Stimulated activated CD4-positive, alpha-beta T cell treated with anti-CD3 and anti-CD28 coated beads, Interleukin-1b, Interleukin-23, amount 100 ng/mL, for 4 hours (primary cell): ENCODE results near the gene ZNF501.
A peak's percentile ranks its signal among the peaks of the same experiment; 100 is the strongest.

Experiments
- DNase-seq, 2 donors: peaks; one replicate each; pipeline ENCODE4 v3.0.0-alpha.2; 2020; ENCODE audit warnings: low read depth in 2 of 2

ZNF501 gene

DNA sequence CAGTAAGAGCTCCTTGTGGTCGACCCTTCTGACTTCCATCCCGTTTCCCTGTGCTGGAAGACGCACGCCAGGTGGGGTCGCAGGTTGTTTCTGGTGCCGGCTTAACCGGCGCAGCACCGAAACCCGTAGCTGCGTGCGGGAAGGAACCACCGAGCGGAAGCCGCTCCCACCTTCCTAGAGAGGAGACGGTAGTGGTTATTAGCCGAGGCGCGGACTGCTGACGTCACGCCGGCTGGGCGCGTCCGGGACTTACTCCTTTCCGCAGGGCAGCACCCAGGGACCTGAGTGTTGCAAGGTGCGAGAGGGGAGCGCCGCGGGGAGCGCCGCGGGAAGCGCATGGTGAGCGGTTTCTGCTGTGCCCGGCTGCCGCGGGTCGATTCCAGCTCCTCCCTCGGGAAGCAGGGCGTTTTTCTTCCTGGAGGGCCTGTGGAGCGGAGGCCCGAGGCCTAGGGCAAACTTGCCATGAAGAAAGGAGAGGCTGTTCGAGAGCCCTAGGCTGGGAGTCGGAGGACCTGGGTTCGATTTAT, at the start of gene ZNF501:
ZNF501 (plus strand) TSS at position 252 of the 527 bp plus-strand sequence. CDS start 4,787 bp downstream, outside the sequence.
- DNase-seq: peak; percentile 62 to 82

DNA sequence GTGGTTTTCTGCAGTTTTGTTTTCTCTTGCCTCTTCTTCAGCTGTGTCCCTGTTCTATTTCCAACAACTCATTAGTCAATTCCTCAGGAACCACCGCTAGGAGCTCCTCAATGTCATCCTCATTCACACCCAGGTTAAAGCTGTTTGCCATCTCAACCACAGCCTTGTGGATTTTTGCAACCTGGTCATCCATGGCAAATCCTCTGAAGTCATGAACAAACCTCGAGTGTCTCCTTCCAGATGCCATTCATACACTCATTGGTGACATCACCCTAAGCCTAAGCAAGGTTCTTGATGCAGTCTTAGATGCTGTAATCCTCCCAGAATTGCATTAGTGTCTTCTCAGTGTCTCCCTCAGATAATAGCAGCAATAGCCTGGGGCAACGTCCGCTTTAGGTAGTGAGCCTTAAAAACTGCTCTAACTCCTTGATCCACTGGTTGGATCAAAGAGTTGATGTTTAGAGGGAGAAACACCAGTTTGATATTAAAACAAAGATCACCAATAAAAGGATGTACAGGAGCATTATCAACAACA, 48.4 kb upstream of the ZNF501 start:
- DNase-seq: no peak

DNA sequence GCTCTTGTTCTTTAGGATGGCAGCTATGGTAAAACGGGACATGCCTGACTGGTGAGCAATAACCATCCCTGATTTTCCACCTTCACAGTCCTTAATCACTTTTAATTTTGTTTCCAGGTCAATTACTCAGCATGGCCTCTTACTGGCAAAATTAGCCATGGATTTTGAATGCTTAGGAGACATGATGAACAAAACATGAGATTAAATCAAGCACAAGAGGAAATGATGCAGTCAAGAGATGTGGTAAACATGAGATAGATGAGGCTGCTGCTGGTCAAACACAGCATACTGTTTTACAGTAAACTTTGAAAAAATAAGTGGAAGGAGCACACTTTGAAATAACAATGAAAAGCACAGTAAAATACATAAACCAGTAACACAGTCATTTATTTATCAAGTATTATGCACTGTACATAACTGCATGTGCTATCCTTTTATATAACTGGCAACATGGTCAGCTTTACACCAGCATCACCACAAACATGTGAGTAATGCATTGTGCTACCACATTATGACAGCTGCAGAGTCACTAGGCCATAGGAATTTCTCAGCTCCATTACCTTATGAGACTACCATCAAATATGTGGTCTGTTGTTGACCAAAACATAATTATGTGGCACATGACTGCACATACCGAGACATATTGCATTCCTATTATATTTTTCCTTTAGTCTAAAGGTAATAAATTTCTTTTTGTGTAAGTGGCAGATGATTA, 47.1 kb upstream of the ZNF501 start:
- no peak for DNase-seq

GRCh38 chr3:44685128-44685800, 44.2 kb upstream of the ZNF501 start:
- peak; percentile 6 to 53 for DNase-seq

GRCh38 chr3:44687898-44688297, 41.5 kb upstream of the ZNF501 start:
- no peak for DNase-seq

GRCh38 chr3:44712455-44713075, 16.9 kb upstream of the ZNF501 start, which contains the start of gene ZNF502:
Gene ZNF502, plus strand, starts transcription at chr3:44712660. Its CDS starts 7,602 bp downstream, at chr3:44720262.
- peak; percentile 38 to 54 for DNase-seq

DNA sequence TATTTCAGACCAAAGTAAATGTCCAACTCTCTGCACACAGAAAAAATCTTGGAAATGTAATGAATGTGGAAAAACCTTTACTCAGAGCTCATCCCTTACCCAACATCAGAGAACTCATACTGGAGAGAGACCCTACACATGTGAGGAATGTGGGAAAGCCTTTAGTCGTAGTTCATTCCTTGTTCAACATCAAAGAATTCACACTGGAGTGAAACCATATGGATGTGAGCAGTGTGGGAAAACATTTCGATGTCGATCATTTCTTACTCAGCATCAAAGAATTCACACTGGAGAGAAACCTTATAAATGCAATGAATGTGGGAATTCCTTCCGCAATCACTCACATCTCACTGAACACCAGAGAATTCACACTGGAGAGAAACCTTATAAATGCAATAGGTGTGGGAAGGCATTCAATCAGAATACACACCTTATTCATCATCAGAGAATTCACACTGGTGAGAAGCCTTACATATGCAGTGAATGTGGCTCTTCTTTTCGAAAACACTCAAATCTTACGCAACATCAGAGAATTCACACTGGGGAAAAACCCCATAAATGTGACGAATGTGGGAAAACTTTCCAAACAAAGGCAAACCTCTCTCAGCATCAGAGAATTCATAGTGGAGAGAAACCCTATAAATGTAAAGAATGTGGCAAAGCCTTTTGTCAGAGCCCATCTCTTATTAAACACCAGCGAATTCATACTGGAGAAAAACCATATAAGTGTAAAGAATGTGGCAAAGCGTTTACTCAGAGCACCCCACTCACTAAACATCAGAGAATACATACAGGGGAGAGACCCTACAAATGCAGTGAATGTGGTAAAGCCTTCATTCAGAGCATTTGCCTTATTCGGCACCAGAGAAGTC, 8.0 kb upstream of the ZNF501 start:
- no peak for DNase-seq

GRCh38 chr3:44722103-44722401, 7.4 kb upstream of the ZNF501 start:
- DNase-seq: no peak

DNA sequence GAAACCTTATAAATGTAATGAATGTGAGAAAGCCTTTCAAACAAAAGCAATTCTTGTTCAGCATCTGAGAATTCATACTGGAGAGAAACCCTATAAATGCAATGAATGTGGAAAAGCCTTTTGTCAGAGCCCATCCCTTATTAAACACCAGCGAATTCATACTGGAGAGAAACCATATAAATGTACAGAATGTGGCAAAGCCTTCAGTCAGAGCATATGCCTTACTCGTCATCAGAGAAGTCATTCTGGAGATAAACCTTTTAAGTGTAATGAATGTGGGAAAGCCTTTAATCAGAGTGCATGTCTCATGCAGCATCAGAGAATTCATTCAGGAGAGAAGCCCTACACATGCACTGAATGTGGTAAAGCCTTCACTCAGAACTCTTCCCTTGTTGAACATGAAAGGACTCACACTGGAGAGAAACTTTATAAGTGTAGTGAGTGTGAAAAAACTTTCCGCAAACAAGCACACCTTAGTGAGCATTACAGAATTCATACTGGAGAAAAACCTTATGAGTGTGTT, 5.3 kb downstream of the ZNF501 start:
- no peak for DNase-seq

DNA sequence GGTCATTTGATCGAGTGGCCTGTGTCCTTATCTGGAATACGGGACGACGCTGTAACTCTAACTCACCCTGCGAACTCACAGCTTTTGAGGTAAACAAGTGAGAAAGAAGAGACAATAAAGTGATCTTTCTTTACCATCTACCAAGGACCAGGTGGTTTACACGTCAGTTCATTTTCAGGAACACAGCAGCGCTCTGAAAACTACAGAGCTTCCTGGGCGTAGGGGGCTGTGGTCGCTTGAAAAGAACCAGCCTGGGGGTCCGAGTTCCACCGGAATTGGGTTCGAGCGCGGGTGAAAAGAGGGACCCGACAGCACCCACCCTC, 31.6 kb downstream of the ZNF501 start:
- DNase-seq: no peak

DNA sequence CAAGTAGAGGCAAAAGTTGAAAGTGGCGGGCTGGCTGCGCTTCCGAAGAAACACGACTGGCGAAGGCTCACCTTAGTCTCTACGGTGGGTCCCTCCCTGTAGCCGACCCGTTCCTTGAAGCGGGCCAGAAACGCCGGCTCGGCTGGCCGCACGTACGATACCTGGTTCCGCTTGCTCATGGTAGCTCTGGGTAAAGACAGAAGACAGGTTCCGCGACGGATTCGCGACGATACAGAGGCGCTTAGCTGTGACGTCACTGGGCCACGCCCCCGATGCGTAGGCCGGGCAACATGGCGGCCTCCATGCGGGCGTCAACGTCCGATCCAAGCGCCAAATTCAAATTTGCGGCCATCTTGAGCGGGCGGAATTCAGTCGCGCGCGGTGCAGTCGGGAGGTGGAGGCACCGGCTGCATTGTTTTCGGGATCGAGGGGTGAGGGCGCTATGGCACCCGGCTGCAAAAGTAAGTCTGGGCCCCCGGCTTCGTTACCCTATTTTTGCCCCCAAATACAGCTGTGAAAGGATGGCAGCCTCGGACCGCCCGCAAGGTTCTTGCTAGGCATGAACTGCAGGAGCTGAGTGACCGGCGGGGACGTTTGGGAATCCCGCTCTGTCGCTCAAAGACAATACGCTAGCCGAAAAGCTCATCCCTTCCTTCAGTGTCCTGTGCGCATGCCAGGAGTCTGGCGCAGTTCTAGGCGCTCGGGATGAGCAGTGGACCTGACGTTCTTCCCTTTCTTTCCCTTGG, 32.2 kb downstream of the ZNF501 start, which contains the start of the genes KIAA1143 and KIF15:
KIAA1143 (minus strand) TSS at position 196 of the 746 bp plus-strand sequence; CDS start at position 179, 17 bp downstream.
KIF15 (plus strand) TSS at position 371 of the 746 bp plus-strand sequence; CDS start at position 443, 72 bp downstream.
- peak; percentile 99 for DNase-seq

- DNase-seq: no peak
Measured at GRCh38 chr3:44762170-44762677, 32.8 kb downstream of the ZNF501 start.

GRCh38 chr3:44762690-44763089, 33.3 kb downstream of the ZNF501 start:
- no peak for DNase-seq

DNA sequence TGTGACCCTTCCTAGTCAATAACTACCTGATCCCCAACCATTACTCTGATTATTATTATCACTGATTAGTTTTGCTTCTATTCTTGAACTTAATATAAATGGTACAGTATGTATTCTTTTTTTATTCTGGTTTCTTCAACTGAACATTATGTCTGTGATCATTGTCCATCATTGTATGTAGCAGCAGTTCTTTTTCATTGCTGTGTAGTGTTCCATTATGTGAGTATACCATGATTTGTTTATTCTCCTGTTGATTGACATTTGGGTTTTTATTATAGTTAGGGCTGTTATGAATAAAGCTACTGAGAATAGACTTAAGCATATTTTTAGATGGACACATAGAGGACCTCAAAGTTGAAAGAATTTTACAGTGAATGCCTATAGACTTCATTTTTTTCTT, 34.8 kb downstream of the ZNF501 start:
- no peak for DNase-seq

- DNase-seq: no peak
Measured at GRCh38 chr3:44771424-44772098, 42.1 kb downstream of the ZNF501 start.

DNA sequence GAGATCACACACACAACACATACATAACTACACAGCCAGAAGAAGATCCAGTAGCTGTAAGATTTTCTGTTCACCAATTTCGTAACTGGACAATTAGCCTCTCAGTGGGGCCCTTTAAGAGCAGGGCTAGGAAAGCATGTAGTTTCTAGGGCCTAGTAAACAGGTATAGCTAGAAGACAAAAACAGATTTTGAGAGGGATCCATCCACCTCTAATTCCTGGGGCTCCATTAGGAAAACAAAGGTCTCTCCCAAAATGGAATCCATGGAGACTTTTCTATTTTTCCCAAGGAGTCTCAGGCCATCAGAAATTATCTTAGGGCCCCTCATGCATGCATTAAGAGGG, 42.6 kb downstream of the ZNF501 start:
- no peak for DNase-seq

GRCh38 chr3:44782891-44783290, 53.5 kb downstream of the ZNF501 start:
- DNase-seq: no peak
